Uterus (tissue), 4 donors: Measurements from ENCODE around the gene DEDD2. TPM values are rescaled to one million over a fixed set of nuclear protein-coding genes. Genes with fewer than 3 reads are reported as not detected.

ENCODE experiments used
- DNase-seq, 2 donors: peaks; one replicate each; pipeline ENCODE4 v3.0.0-alpha.2; 2019 to 2020
- H3K27ac ChIP-seq, 2 donors: fragments of 200-600 bp; sonication (generic); 1 replicate in 1 of 2; 2 replicates in 1 of 2; pipeline ENCODE4 v1.5.1; 2016 to 2018
- H3K27me3 ChIP-seq, 2 donors: fragments of 200-600 bp; sonication (generic); one replicate each; pipeline ENCODE4 v1.5.1; 2018 to 2019; ENCODE audit warnings: control low read depth in 1 of 2
- H3K36me3 ChIP-seq, 2 donors: fragments of 200-600 bp; sonication (generic); one replicate each; pipeline ENCODE4 v1.5.1; 2019; ENCODE audit warnings: control low read depth in 1 of 2
- H3K4me1 ChIP-seq, 2 donors: fragments of 200-600 bp; sonication (generic); one replicate each; pipeline ENCODE4 v1.5.1; 2018 to 2019; ENCODE audit warnings: control low read depth in 1 of 2
- H3K4me3 ChIP-seq, 2 donors: fragments of 200-600 bp; sonication (generic); 1 replicate in 1 of 2; 2 replicates in 1 of 2; pipeline ENCODE4 v1.5.1; 2018 to 2019; ENCODE audit warnings: mild to moderate bottlenecking in 1 of 2
- H3K9me3 ChIP-seq, 2 donors: fragments of 200-600 bp; sonication (generic); one replicate each; pipeline ENCODE4 v1.5.1; 2019; ENCODE audit warnings: control low read depth in 1 of 2
- CTCF ChIP-seq, 4 experiments: fragments of 200-600 bp in 2 of 4; fragments of 450-650 bp in 2 of 4; sonication (generic) in 2 of 4; IDR thresholded peaks; one replicate each; pipeline ENCODE4 v1.5.1; 2016 to 2019; ENCODE audit warnings: antibody characterized with exemption in 4 of 4, mild to moderate bottlenecking in 2 of 4, moderate library complexity in 1 of 4
- POLR2A ChIP-seq, 2 donors: fragments of 450-650 bp; IDR thresholded peaks; one replicate each; pipeline ENCODE4 v1.6.1; 2016; ENCODE audit warnings: antibody characterized with exemption in 2 of 2, mild to moderate bottlenecking in 1 of 2, moderate library complexity in 1 of 2
- intact Hi-C: fragments of 100-400 bp; cut with DNase I; formaldehyde crosslinking; loops from one replicate; pipeline ENCODE4 v1.15.1; 2023; ENCODE audit warnings: low total_unique reads
- total RNA-seq, 4 donors: library from RNA; depleted of rRNA in 3 of 4; stranded (reverse); fragments of >200 nt in 3 of 4; gene quantifications; one replicate each; pipeline versions ENCODE4 v1.1.0 to v1.2.4, GENCODE V29; 2014 to 2023
- donor health status: DM: yes; HTN: yes; CAD: no.

DEDD2 gene
- total RNA-seq, 4 donors from 2014 or later, result 8.2 to 127 (median 23.0) TPM

- TF ChIP-seq POLR2A (IDR thresholded peaks at IDR 0.05) (no peak), CTCF (IDR thresholded peaks at IDR 0.05) (no peak)
- no peak overlapping the region for H3K27ac ChIP-seq
- DNase-seq, result no peak
- no peaks in the 10 kb centered on the region for H3K27me3 ChIP-seq
- no peaks in the 10 kb centered on the region for H3K36me3 ChIP-seq
- no peaks in the 10 kb centered on the region for H3K4me1 ChIP-seq
- H3K4me3 ChIP-seq, result no peak overlapping the region
- intact Hi-C loops, result no loop called here
- no peaks in the 10 kb centered on the region for H3K9me3 ChIP-seq
Measured at GRCh38 chr19:42197375-42197817, 20.1 kb downstream of the DEDD2 start.

- TF ChIP-seq CTCF (IDR thresholded peaks at IDR 0.05), result no peak
- no peak for TF ChIP-seq POLR2A (IDR thresholded peaks at IDR 0.05)
Measured at GRCh38 chr19:42196011-42197001, 21.2 kb downstream of the DEDD2 start.

GRCh38 chr19:42193706-42194105, 23.8 kb downstream of the DEDD2 start:
- H3K27ac ChIP-seq, result no peak overlapping the region
- H3K4me1 ChIP-seq, result no peaks in the 10 kb centered on the region
- DNase-seq, result no peak
- H3K9me3 ChIP-seq, result no peaks in the 10 kb centered on the region
- intact Hi-C loops, result no loop called here
- no peaks in the 10 kb centered on the region for H3K36me3 ChIP-seq
- no peak overlapping the region for H3K4me3 ChIP-seq
- no peaks in the 10 kb centered on the region for H3K27me3 ChIP-seq
- TF ChIP-seq POLR2A (IDR thresholded peaks at IDR 0.05) (no peak), CTCF (IDR thresholded peaks at IDR 0.05) (no peak)

More at GRCh38 chr19:42196011-42197001, 21.2 kb downstream of the DEDD2 start:
- H3K27me3 ChIP-seq, result no peaks in the 10 kb centered on the region
- intact Hi-C loops, result no loop called here
- H3K36me3 ChIP-seq, result no peaks in the 10 kb centered on the region
- H3K4me3 ChIP-seq, result no peak overlapping the region
- H3K4me1 ChIP-seq, result no peaks in the 10 kb centered on the region
- no peak for DNase-seq
- no peaks in the 10 kb centered on the region for H3K9me3 ChIP-seq
- H3K27ac ChIP-seq, result no peak overlapping the region

GRCh38 chr19:42193294-42193693, 24.2 kb downstream of the DEDD2 start:
- no peaks in the 10 kb centered on the region for H3K9me3 ChIP-seq
- no peaks in the 10 kb centered on the region for H3K4me1 ChIP-seq
- DNase-seq, result no peak
- H3K27ac ChIP-seq, result no peak overlapping the region
- TF ChIP-seq POLR2A (IDR thresholded peaks at IDR 0.05), result no peak
- TF ChIP-seq CTCF (IDR thresholded peaks at IDR 0.05), result no peak
- no peaks in the 10 kb centered on the region for H3K27me3 ChIP-seq
- H3K36me3 ChIP-seq, result no peaks in the 10 kb centered on the region
- H3K4me3 ChIP-seq, result no peak overlapping the region
- intact Hi-C loops, result no loop called here

GRCh38 chr19:42191855-42192254, 25.6 kb downstream of the DEDD2 start:
- Histone ChIP-seq H3K36me3 (no peaks in the 10 kb centered on the region), H3K4me3 (no peak overlapping the region), H3K27ac (no peak overlapping the region), H3K4me1 (no peaks in the 10 kb centered on the region), H3K9me3 (no peaks in the 10 kb centered on the region), H3K27me3 (no peaks in the 10 kb centered on the region)
- intact Hi-C loops, result no loop called here
- TF ChIP-seq POLR2A (IDR thresholded peaks at IDR 0.05) (no peak), CTCF (IDR thresholded peaks at IDR 0.05) (no peak)
- DNase-seq, result no peak
